Muscle layer of duodenum (tissue), 2 donors: Measurements from ENCODE around the gene YTHDC2.

Experiments used
- H3K27ac ChIP-seq: one replicate; pipeline ENCODE4 v1.7.0; 2013; ENCODE audit warnings: mild to moderate bottlenecking, low read length
- H3K27me3 ChIP-seq: one replicate; pipeline ENCODE4 v1.7.0; 2013; ENCODE audit warnings: low read depth, mild to moderate bottlenecking, control low read depth, low read length
- H3K36me3 ChIP-seq, 2 donors: one replicate each; pipeline ENCODE4 v1.7.0; 2013; ENCODE audit warnings: low read length in 2 of 2, control low read depth in 1 of 2, mild to moderate bottlenecking in 1 of 2; ENCODE audit not compliant: insufficient read depth in 2 of 2, control insufficient read depth in 1 of 2
- H3K4me1 ChIP-seq, 2 donors: one replicate each; pipeline ENCODE4 v1.7.0; 2013; ENCODE audit warnings: low read length in 2 of 2, mild to moderate bottlenecking in 2 of 2, control low read depth in 1 of 2, moderate library complexity in 1 of 2; ENCODE audit not compliant: insufficient read depth in 2 of 2, control insufficient read depth in 1 of 2
- H3K4me3 ChIP-seq, 2 donors: one replicate each; pipeline ENCODE4 v1.7.0; 2013; ENCODE audit warnings: low read length in 2 of 2, low read depth in 1 of 2, mild to moderate bottlenecking in 1 of 2
- H3K9me3 ChIP-seq, 2 donors: one replicate each; pipeline ENCODE4 v1.7.0; 2013; ENCODE audit warnings: low read length in 2 of 2, control low read depth in 1 of 2, mild to moderate bottlenecking in 1 of 2; ENCODE audit not compliant: control insufficient read depth in 1 of 2
- donor health status: healthy.

YTHDC2 gene

GRCh38 chr5:113520429-113520828, 6.9 kb downstream of the YTHDC2 start:
- Histone ChIP-seq H3K4me1 (peaks cover 0 to 23% of the 10 kb centered on the region in 2 donors), H3K4me3 (no peak overlapping the region), H3K36me3 (peaks cover 12% of the 10 kb centered on the region in 2 donors), H3K27ac (no peak overlapping the region), H3K27me3 (no peaks in the 10 kb centered on the region), H3K9me3 (no peaks in the 10 kb centered on the region)

DNA sequence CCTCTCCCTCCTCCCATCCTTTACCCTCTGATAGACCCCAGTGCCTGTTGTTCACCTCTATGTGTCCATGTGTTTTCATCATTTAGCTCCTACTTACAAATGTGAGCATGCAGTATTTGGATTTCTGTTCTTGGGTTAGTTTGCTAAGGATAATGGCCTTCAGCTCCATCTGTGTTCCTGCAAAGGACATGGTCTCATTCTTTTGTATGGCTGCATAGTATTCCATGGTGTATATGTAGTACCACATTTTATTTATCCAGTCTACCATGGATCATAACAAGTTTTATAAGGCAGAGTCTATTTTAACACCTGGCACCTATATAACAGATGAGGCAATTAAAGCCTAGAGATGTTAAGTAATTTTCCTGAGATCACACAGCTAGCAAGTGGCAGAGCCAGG, 7.4 kb downstream of the YTHDC2 start:
- H3K27ac ChIP-seq = no peak overlapping the region
- no peaks in the 10 kb centered on the region for H3K9me3 ChIP-seq
- H3K27me3 ChIP-seq = no peaks in the 10 kb centered on the region
- peaks cover 0 to 20% of the 10 kb centered on the region in 2 donors for H3K4me1 ChIP-seq
- peaks cover 12% of the 10 kb centered on the region in 2 donors for H3K36me3 ChIP-seq
- H3K4me3 ChIP-seq = no peak overlapping the region

- H3K4me3 ChIP-seq = no peak overlapping the region
- H3K27me3 ChIP-seq = no peaks in the 10 kb centered on the region
- peaks cover 0 to 10% of the 10 kb centered on the region in 2 donors for H3K4me1 ChIP-seq
- peaks cover 3 to 9% of the 10 kb centered on the region in 2 donors for H3K36me3 ChIP-seq
- H3K27ac ChIP-seq = no peak overlapping the region
- H3K9me3 ChIP-seq = no peaks in the 10 kb centered on the region
Observed at GRCh38 chr5:113523168-113523567, 9.7 kb downstream of the YTHDC2 start.

DNA sequence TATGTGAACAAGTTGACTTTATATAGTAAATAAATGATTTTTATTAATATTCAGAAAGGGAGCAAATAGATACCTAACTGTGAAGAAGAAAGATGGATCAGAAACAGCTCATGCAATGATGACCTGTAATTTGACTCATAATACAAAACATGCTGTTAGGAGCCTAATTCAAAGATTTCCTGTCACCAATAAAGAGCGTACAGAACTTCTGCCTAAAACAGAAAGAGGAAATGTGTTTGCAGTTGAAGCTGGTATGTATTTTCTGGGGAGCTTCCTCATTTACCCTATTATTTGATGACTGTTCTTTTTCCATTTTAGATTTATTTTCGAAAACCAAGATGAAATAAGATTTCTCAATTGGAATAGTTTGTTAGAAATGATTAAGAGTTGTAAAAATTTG, 11.4 kb downstream of the YTHDC2 start:
- no peaks in the 10 kb centered on the region for H3K9me3 ChIP-seq
- no peak overlapping the region for H3K4me3 ChIP-seq
- H3K27ac ChIP-seq = no peak overlapping the region
- peaks cover 0 to 10% of the 10 kb centered on the region in 2 donors for H3K4me1 ChIP-seq
- H3K36me3 ChIP-seq = peaks cover 0 to 6% of the 10 kb centered on the region in 2 donors
- H3K27me3 ChIP-seq = no peaks in the 10 kb centered on the region

- Histone ChIP-seq H3K4me1 (peaks cover 0 to 10% of the 10 kb centered on the region in 2 donors), H3K27ac (no peak overlapping the region), H3K9me3 (peaks cover 0 to 3% of the 10 kb centered on the region in 2 donors), H3K4me3 (no peak overlapping the region), H3K27me3 (no peaks in the 10 kb centered on the region), H3K36me3 (peaks cover 0 to 3% of the 10 kb centered on the region in 2 donors)
Observed at GRCh38 chr5:113526421-113526820, 12.9 kb downstream of the YTHDC2 start.

GRCh38 chr5:113527746-113528145, 14.3 kb downstream of the YTHDC2 start:
- no peaks in the 10 kb centered on the region for H3K27me3 ChIP-seq
- peaks cover 0 to 10% of the 10 kb centered on the region in 2 donors for H3K4me1 ChIP-seq
- H3K4me3 ChIP-seq = no peak overlapping the region
- H3K36me3 ChIP-seq = peaks cover 0 to 4% of the 10 kb centered on the region in 2 donors
- peaks cover 0 to 3% of the 10 kb centered on the region in 2 donors for H3K9me3 ChIP-seq
- no peak overlapping the region for H3K27ac ChIP-seq

GRCh38 chr5:113531481-113532159, 18.1 kb downstream of the YTHDC2 start:
- Histone ChIP-seq H3K4me3 (no peak overlapping the region), H3K36me3 (peaks cover 15 to 29% of the 10 kb centered on the region in 2 donors), H3K4me1 (no peaks in the 10 kb centered on the region), H3K27me3 (no peaks in the 10 kb centered on the region), H3K27ac (no peak overlapping the region), H3K9me3 (peaks cover 0 to 3% of the 10 kb centered on the region in 2 donors)

DNA sequence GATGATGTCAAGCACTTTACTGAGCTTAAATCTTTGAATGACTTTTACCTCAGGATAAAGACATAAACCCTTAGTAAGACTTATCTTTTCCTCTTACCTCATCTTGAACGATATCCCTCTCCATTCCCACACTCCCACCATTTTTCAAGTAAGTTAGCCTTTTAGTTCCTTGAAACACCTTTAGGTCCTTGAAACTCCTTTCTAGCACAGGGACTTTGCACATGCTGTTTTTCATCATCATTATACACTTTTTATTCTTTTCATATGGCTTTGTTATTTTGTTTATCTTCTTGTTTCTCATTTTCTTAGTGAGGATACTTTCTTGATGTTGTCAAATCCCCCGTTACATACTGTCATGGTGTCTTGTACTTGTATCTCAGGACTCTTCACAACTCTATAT, 24.8 kb downstream of the YTHDC2 start:
- no peaks in the 10 kb centered on the region for H3K4me1 ChIP-seq
- no peak overlapping the region for H3K4me3 ChIP-seq
- H3K36me3 ChIP-seq = peaks cover 20 to 36% of the 10 kb centered on the region in 2 donors
- H3K27ac ChIP-seq = no peak overlapping the region
- H3K27me3 ChIP-seq = no peaks in the 10 kb centered on the region
- no peaks in the 10 kb centered on the region for H3K9me3 ChIP-seq

DNA sequence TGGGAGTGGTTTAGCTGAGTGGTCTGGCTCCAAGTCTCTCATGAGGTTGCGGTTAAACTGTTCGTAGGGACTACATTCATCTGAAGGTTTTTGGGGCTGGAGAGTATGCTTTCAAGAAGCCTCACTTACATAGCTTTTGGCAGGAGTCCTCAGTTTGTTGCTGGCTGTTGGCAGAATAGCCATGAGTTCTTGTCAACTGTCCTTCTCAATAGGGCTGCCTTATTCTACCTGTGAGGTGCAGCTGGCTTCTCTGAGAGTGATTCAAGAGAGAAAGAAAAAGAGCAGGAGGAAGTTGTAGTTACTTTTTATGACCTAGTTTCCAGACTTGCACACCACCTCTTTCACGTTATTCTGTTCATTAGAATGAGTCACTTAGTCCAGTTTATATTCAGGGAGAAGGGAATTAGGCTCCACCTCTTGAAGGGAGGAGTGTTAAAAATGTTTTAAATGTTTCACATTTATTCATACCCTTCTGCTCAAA, 33.2 kb downstream of the YTHDC2 start:
- peaks cover 13 to 26% of the 10 kb centered on the region in 2 donors for H3K36me3 ChIP-seq
- H3K27ac ChIP-seq = no peak overlapping the region

DNA sequence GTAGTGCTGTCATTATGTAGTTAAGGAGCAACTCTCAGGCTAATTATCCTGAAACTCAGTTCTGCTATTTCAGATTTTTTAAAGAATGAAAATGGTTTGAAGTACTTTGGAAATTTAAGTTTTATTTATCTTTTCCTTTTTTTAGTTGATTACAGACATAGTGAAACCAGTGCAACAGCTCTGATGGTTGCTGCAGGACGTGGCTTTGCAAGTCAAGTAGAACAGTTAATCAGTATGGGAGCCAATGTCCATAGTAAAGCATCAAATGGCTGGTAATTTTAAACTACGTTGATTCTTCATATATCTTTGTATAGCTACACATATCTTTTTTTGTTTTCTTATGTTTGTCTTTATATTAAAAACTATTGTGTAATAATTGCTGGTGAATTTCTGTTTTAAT, 34.9 kb downstream of the YTHDC2 start:
- Histone ChIP-seq H3K36me3 (peaks cover 11 to 27% of the 10 kb centered on the region in 2 donors), H3K27ac (no peak overlapping the region), H3K27me3 (no peaks in the 10 kb centered on the region), H3K9me3 (no peaks in the 10 kb centered on the region), H3K4me3 (no peak overlapping the region), H3K4me1 (no peaks in the 10 kb centered on the region)

More for the DNA sequence above, 33.2 kb downstream of the YTHDC2 start:
- H3K4me3 ChIP-seq = no peak overlapping the region
- H3K4me1 ChIP-seq = no peaks in the 10 kb centered on the region
- no peaks in the 10 kb centered on the region for H3K9me3 ChIP-seq
- H3K27me3 ChIP-seq = no peaks in the 10 kb centered on the region

GRCh38 chr5:113552137-113552536, 38.6 kb downstream of the YTHDC2 start:
- no peak overlapping the region for H3K4me3 ChIP-seq
- H3K9me3 ChIP-seq = no peaks in the 10 kb centered on the region
- H3K36me3 ChIP-seq = peaks cover 23 to 36% of the 10 kb centered on the region in 2 donors
- no peaks in the 10 kb centered on the region for H3K27me3 ChIP-seq
- H3K4me1 ChIP-seq = no peaks in the 10 kb centered on the region
- H3K27ac ChIP-seq = no peak overlapping the region

GRCh38 chr5:113552620-113553019, 39.1 kb downstream of the YTHDC2 start:
- H3K36me3 ChIP-seq = peaks cover 23 to 36% of the 10 kb centered on the region in 2 donors
- H3K4me1 ChIP-seq = no peaks in the 10 kb centered on the region
- no peaks in the 10 kb centered on the region for H3K27me3 ChIP-seq
- H3K4me3 ChIP-seq = no peak overlapping the region
- H3K27ac ChIP-seq = no peak overlapping the region
- no peaks in the 10 kb centered on the region for H3K9me3 ChIP-seq
